Measurements from ENCODE around the gene ARL15. TPM values are rescaled to one million over a fixed set of nuclear protein-coding genes. Genes with fewer than 3 reads are reported as not detected.

The ARL15 gene
- total and polyA plus RNA-seq, 7 donors, result 11.7 to 30.7 (median 16.6) TPM

- Histone ChIP-seq H3K4me3 (no peak overlapping the region), H3K27me3 (no peaks in the 10 kb centered on the region), H3K9me3 (no peaks in the 10 kb centered on the region), H3K4me1 (peaks cover 0 to 25% (median 8%) of the 10 kb centered on the region in 4 donors), H3K27ac (no peak overlapping the region), H3K36me3 (no peaks in the 10 kb centered on the region)
- WGBS, 2 donors, result 71 to 88% methylated on average over 2 of the region's 2 CpGs
- TF ChIP-seq POLR2A (IDR thresholded peaks at IDR 0.05), result no peak
- peak in 1 of 4 donors; percentile 35 for TF ChIP-seq POLR2AphosphoS5 (IDR thresholded peaks at IDR 0.05)
- no peak for TF ChIP-seq EP300 (IDR thresholded peaks at IDR 0.05)
- TF ChIP-seq CTCF (IDR thresholded peaks at IDR 0.05), result no peak
- intact Hi-C loops (cut with DNase I), result no loop called here
- DNase-seq, result no peak
These were observed 116.1 kb downstream of the ARL15 start for GRCh38 chr5:54194318-54194717.

GRCh38 chr5:54187694-54188093 is 122.7 kb downstream of the ARL15 start:
- TF ChIP-seq POLR2AphosphoS5 (IDR thresholded peaks at IDR 0.05) (no peak), CTCF (IDR thresholded peaks at IDR 0.05) (no peak)
- Histone ChIP-seq H3K4me1 (peaks cover 0 to 19% (median 0%) of the 10 kb centered on the region in 4 donors), H3K4me3 (no peak overlapping the region), H3K27me3 (no peaks in the 10 kb centered on the region), H3K9me3 (no peaks in the 10 kb centered on the region), H3K36me3 (no peaks in the 10 kb centered on the region), H3K27ac (no peak overlapping the region)
- intact Hi-C loops (cut with DNase I), result no loop called here
- no peak for DNase-seq

GRCh38 chr5:54186912-54187445 is 123.4 kb downstream of the ARL15 start:
- WGBS, 2 donors, result 85 to 94% methylated on average over 2 of the region's 2 CpGs
- TF ChIP-seq POLR2AphosphoS5 (IDR thresholded peaks at IDR 0.05), result no peak
- DNase-seq, result no peak

GRCh38 chr5:54186108-54186507 is 124.3 kb downstream of the ARL15 start:
- intact Hi-C loops (cut with DNase I), result no loop called here
- Histone ChIP-seq H3K36me3 (no peaks in the 10 kb centered on the region), H3K4me1 (peaks cover 0 to 19% (median 0%) of the 10 kb centered on the region in 4 donors), H3K27me3 (no peaks in the 10 kb centered on the region), H3K9me3 (no peaks in the 10 kb centered on the region), H3K27ac (no peak overlapping the region), H3K4me3 (no peak overlapping the region)
- WGBS, 2 donors, result 89 to 93% methylated on average over 8 of the region's 8 CpGs
- DNase-seq, result no peak
- no peak for TF ChIP-seq POLR2AphosphoS5 (IDR thresholded peaks at IDR 0.05)
- TF ChIP-seq CTCF (IDR thresholded peaks at IDR 0.05), result no peak
- no peak for TF ChIP-seq EP300 (IDR thresholded peaks at IDR 0.05)
- TF ChIP-seq POLR2A (IDR thresholded peaks at IDR 0.05), result no peak

More at GRCh38 chr5:54186912-54187445, 123.4 kb downstream of the ARL15 start:
- H3K36me3 ChIP-seq, result no peaks in the 10 kb centered on the region
- H3K9me3 ChIP-seq, result no peaks in the 10 kb centered on the region
- peaks cover 0 to 19% (median 0%) of the 10 kb centered on the region in 4 donors for H3K4me1 ChIP-seq
- intact Hi-C loops (cut with DNase I), result no loop called here
- no peak overlapping the region for H3K27ac ChIP-seq
- no peak overlapping the region for H3K4me3 ChIP-seq
- no peaks in the 10 kb centered on the region for H3K27me3 ChIP-seq

- no peak for TF ChIP-seq POLR2AphosphoS5 (IDR thresholded peaks at IDR 0.05)
- no peak for TF ChIP-seq CTCF (IDR thresholded peaks at IDR 0.05)
- WGBS, 2 donors, result 15 to 68% methylated on average over 2 of the region's 2 CpGs
- H3K9me3 ChIP-seq, result no peaks in the 10 kb centered on the region
- no peak overlapping the region for H3K27ac ChIP-seq
- DNase-seq, result no peak
- intact Hi-C loops (cut with DNase I), result no loop called here
- H3K4me3 ChIP-seq, result no peak overlapping the region
- H3K36me3 ChIP-seq, result no peaks in the 10 kb centered on the region
- peaks cover 0 to 19% (median 0%) of the 10 kb centered on the region in 4 donors for H3K4me1 ChIP-seq
- no peaks in the 10 kb centered on the region for H3K27me3 ChIP-seq
These were observed 125.6 kb downstream of the ARL15 start for GRCh38 chr5:54184806-54185205.

All from sigmoid colon (tissue), 7 donors.